Right lobe of liver (tissue), 6 donors: ENCODE measurements around the gene SEPTIN5. TPM values are rescaled to one million over a fixed set of nuclear protein-coding genes. Genes with fewer than 3 reads are reported as not detected.

Source experiments
- ATAC-seq, 4 donors: fragments of 200-7000 bp; cut with Tn5 transposase; one replicate each; pipeline ENCODE4 v1.9.1; 2020; ENCODE audit warnings: mild to moderate bottlenecking in 4 of 4, moderate library complexity in 4 of 4
- DNase-seq, 3 donors: peaks; one replicate each; pipeline ENCODE4 v3.0.0-alpha.2; 2020
- H3K27ac ChIP-seq, 3 donors: fragments of 200-600 bp; one replicate each; pipeline ENCODE4 v1.8.0; 2022
- H3K27me3 ChIP-seq, 2 donors: fragments of 200-600 bp; one replicate each; pipeline ENCODE4 v1.8.0; 2022
- H3K36me3 ChIP-seq, 4 donors: fragments of 200-600 bp; sonication (generic) in 1 of 4; one replicate each; pipeline versions ENCODE4 v1.5.1 to v1.8.0; 2017 to 2022; ENCODE audit warnings: control low read depth in 1 of 4
- H3K4me1 ChIP-seq, 4 donors: fragments of 200-600 bp; sonication (generic) in 1 of 4; one replicate each; pipeline versions ENCODE4 v1.5.1 to v1.8.0; 2017 to 2022; ENCODE audit warnings: control low read depth in 1 of 4
- H3K4me3 ChIP-seq, 3 donors: fragments of 200-600 bp; one replicate each; pipeline ENCODE4 v1.8.0; 2022
- H3K9me3 ChIP-seq, 4 donors: fragments of 200-600 bp; sonication (generic) in 1 of 4; one replicate each; pipeline versions ENCODE4 v1.5.1 to v1.8.0; 2017 to 2022; ENCODE audit warnings: control low read depth in 1 of 4
- POLR2A ChIP-seq: fragments of 450-650 bp; IDR thresholded peaks from one replicate; pipeline ENCODE4 v1.6.1; 2017; ENCODE audit warnings: antibody characterized with exemption, mild to moderate bottlenecking
- WGBS: methylation state at CpG from one replicate; pipeline ENCODE4 v1.1.6; 2018; ENCODE audit warnings: low coverage, low lambda C conversion rate; ENCODE audit not compliant: insufficient coverage; ENCODE audit errors: missing lambda C conversion rate; 5-methylcytosine and 5-hydroxymethylcytosine counted together
- intact Hi-C, 2 donors: fragments of 100-400 bp; cut with DNase I; formaldehyde crosslinking; loops; one replicate each; pipeline versions ENCODE4 v1.11.2 to v1.14.1; 2022
- total RNA-seq, 6 experiments: library from RNA; depleted of rRNA in 2 of 6; stranded (reverse); fragments of >200 nt in 2 of 6; fragmentation: NEBNext Ultra II Directional in 3 of 6; extraction: Animal tissue kit (Norgen Biotek cat#: 25700) in 3 of 6; gene quantifications; one replicate each; pipeline versions ENCODE4 v1.1.0 to v1.2.4, GENCODE V29; 2016 to 2023
- TF ChIP-seq, protein P1 (sequence below), 4 donors: fragments of 200-600 bp in 3 of 4; fragments of 450-650 bp in 1 of 4; IDR thresholded peaks; one replicate each; pipeline versions ENCODE4 v1.5.1 to v1.8.0; 2016 to 2022; ENCODE audit warnings: antibody characterized with exemption in 4 of 4, mild to moderate bottlenecking in 2 of 4
- donor health status: DM: no; HTN: yes; CAD: no.
- donor health status: DM: no; HTN: no; CAD: no.
- donor health status: DM: no; HTN: no; CAD: no.
- donor health status: DM: no; HTN: yes; CAD: no.
- donor health status: DM: no; HTN: yes; CAD: no.

Gene SEPTIN5
- total RNA-seq, 6 experiments from 2014 or later, result 1.3 to 3.7 (median 2.1) TPM

DNA sequence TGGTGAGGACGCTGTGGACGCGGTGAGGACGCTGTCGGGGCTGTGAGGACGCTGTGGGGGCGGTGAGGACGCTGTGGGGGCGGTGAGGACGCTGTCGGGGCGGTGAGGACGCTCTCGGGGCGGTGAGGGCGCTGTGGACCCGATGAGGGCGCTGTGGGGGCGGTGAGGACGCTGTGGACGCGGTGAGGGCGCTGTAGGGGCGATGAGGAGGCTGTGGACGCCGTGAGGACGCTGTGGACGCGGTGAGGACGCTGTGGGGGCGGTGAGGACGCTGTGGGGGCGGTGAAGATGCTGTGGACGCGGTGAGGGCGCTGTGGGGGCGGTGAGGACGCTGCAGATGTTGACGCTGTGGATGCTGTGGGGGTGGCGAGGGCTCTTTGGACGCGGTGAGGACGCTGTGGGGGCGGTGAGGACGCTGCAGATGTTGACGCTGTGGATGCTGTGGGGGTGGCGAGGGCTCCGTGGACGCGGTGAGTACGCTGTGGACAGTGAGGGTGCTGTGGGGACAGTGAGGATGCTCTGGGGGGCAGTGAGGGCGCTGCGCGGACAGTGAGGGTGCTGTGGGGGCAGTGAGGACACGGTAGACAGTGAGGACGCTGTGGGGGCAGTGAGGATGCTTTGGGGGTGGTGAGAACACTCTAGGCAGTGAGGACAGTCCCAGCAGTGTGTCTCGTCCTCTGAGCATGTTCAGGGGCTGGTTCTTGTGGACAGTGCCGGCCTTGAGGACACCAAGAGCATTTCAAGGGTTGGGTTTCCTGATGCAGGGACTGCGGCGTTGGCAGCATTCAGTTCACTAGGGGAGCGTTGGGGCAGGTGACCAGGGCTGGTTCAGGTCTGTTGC, 13.2 kb downstream of the SEPTIN5 start:
- Histone ChIP-seq H3K9me3 (no peaks in the 10 kb centered on the region), H3K4me3 (no peak overlapping the region), H3K4me1 (peaks cover 0 to 22% (median 0%) of the 10 kb centered on the region in 4 donors), H3K36me3 (no peaks in the 10 kb centered on the region), H3K27me3 (peaks cover 0 to 13% of the 10 kb centered on the region in 2 donors), H3K27ac (no peak overlapping the region)
- 49% methylated on average over 45 of the region's 61 CpGs for WGBS
- no peak for ATAC-seq
- DNase-seq, result no peak
- intact Hi-C loops, result no loop called here
- TF ChIP-seq, protein P1, sequence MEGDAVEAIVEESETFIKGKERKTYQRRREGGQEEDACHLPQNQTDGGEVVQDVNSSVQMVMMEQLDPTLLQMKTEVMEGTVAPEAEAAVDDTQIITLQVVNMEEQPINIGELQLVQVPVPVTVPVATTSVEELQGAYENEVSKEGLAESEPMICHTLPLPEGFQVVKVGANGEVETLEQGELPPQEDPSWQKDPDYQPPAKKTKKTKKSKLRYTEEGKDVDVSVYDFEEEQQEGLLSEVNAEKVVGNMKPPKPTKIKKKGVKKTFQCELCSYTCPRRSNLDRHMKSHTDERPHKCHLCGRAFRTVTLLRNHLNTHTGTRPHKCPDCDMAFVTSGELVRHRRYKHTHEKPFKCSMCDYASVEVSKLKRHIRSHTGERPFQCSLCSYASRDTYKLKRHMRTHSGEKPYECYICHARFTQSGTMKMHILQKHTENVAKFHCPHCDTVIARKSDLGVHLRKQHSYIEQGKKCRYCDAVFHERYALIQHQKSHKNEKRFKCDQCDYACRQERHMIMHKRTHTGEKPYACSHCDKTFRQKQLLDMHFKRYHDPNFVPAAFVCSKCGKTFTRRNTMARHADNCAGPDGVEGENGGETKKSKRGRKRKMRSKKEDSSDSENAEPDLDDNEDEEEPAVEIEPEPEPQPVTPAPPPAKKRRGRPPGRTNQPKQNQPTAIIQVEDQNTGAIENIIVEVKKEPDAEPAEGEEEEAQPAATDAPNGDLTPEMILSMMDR (IDR thresholded peaks at IDR 0.05), result no peak
- TF ChIP-seq POLR2A, result no peak

DNA sequence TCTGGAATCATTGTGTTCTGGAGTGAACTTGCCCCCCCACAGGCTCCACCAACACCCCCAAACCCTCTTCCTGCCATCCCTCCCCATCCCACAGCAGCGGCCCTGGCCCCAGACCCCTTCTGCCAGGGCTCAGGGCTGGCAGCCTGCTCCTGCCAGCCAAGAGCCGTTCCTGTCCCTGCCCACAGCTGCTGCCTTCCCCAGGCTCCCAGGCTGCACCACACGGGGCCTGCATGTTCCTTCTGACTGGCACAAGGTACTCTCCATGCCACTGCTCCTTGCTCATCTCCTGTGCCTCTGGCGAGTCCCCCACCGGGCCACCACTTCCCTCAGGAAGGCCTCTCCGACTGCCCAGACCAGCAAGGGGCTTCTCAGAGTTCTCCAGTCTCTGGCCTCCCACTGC, 14.0 kb downstream of the SEPTIN5 start:
- Histone ChIP-seq H3K4me3 (no peak overlapping the region), H3K27me3 (peaks cover 0 to 5% of the 10 kb centered on the region in 2 donors), H3K36me3 (no peaks in the 10 kb centered on the region), H3K4me1 (peaks cover 0 to 15% (median 0%) of the 10 kb centered on the region in 4 donors), H3K27ac (no peak overlapping the region), H3K9me3 (no peaks in the 10 kb centered on the region)
- DNase-seq, result no peak
- intact Hi-C loops, result no loop called here
- WGBS, result no CpG with 5 or more reads among the region's 6 CpGs
- TF ChIP-seq, protein P1 (IDR thresholded peaks at IDR 0.05), result no peak
- no peak for TF ChIP-seq POLR2A
- no peak for ATAC-seq

DNA sequence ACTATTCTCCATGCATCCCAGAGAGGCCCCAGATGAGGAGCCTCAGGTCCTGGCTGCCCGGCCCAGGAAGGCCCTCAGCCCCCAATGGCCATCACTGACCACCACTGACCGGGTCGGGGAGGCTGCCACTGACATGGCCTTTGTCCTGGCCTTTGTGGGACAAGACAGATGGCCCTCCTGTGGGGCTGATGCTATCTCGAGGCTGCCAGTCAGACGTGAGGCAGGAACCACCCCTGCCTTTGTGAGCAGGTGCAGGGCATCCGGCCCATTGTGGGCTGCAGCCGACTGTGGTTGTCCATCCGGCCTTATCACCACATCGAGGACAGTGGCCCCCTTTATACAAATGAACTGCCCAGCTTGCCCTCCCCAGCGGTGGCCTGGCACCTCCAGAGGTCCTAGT, 14.5 kb downstream of the SEPTIN5 start:
- H3K4me1 ChIP-seq, result peaks cover 0 to 9% (median 0%) of the 10 kb centered on the region in 4 donors
- DNase-seq (no peak), ATAC-seq (no peak)
- H3K27me3 ChIP-seq, result no peaks in the 10 kb centered on the region
- no peak overlapping the region for H3K27ac ChIP-seq
- intact Hi-C loops, result no loop called here
- no peaks in the 10 kb centered on the region for H3K9me3 ChIP-seq
- no CpG with 5 or more reads among the region's 10 CpGs for WGBS
- H3K36me3 ChIP-seq, result no peaks in the 10 kb centered on the region
- H3K4me3 ChIP-seq, result no peak overlapping the region
- no peak for TF ChIP-seq POLR2A

DNA sequence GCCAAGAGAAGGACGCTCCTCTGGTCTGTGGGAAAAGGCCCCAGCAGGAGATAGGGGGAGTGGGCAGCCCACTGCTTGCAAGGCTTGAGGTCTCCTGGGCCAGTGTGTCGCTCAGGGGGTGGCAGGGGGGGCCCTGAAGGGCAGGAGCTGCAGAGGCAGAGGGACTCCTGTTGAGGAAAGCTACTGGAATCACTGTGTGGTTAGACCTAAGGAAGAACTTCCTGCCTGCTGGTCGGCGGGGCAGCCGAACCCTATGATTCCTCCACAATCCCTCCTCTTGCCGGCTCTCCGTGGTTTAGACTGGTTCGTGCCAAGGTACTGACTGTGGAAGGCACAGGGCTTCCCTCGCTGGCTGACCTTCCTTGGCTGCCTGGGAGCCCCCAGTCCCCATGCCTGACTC, 15.2 kb downstream of the SEPTIN5 start:
- no CpG with 5 or more reads among the region's 9 CpGs for WGBS
- DNase-seq, result no peak
- TF ChIP-seq, protein P1 (IDR thresholded peaks at IDR 0.05), result no peak
- TF ChIP-seq POLR2A, result no peak
- peaks cover 0 to 7% (median 0%) of the 10 kb centered on the region in 4 donors for H3K4me1 ChIP-seq
- no peaks in the 10 kb centered on the region for H3K36me3 ChIP-seq
- H3K27ac ChIP-seq, result no peak overlapping the region
- no peaks in the 10 kb centered on the region for H3K9me3 ChIP-seq
- no peak for ATAC-seq
- H3K27me3 ChIP-seq, result no peaks in the 10 kb centered on the region
- intact Hi-C loops, result no loop called here
- no peak overlapping the region for H3K4me3 ChIP-seq

DNA sequence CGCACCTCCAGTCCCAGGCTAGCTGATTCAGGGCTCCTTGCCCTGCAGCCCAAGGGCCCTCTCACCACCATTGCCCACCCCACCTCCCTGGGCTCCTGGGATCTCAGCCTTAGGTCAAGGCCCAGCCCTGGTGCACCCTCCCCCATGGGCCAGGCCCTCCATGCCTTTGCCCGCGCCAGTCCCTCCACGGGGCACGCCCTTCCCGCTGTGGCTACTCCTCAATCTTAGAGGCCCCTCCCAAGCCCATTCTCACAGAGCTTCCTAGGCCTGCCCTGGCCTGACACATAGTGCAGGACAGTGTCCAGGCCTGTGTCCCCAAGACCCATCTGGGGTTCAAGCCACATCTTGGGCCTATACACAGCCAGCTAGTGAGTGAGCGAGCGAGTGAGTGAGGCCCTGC, 15.9 kb downstream of the SEPTIN5 start:
- intact Hi-C loops, result loop anchor here (5.0 kb wide), 1 partner anchor 182 kb away; no protein-coding TSS in a partner anchor
- no peak overlapping the region for H3K27ac ChIP-seq
- ATAC-seq, result peak in 1 of 4 donors; percentile 1
- TF ChIP-seq POLR2A, result no peak
- TF ChIP-seq, protein P1 (IDR thresholded peaks at IDR 0.05), result no peak
- no peak for DNase-seq
- WGBS, result 66% methylated on average over 4 of the region's 8 CpGs
- no peaks in the 10 kb centered on the region for H3K36me3 ChIP-seq
- H3K9me3 ChIP-seq, result no peaks in the 10 kb centered on the region
- no peaks in the 10 kb centered on the region for H3K27me3 ChIP-seq
- H3K4me3 ChIP-seq, result no peak overlapping the region
- peaks cover 0 to 7% (median 0%) of the 10 kb centered on the region in 4 donors for H3K4me1 ChIP-seq
